NCI-H1436 treated with DMSO at 0.1 percent for 48 hours (cell line): ENCODE results near the gene CGB5.
"Not testable (repeated sequence)": the region's sequence is repeated elsewhere in the genome, so short reads cannot be mapped to it uniquely, and the experiment has no call there.

ENCODE experiments used
- DNase-seq: peaks from one replicate; lab custom pipeline; 2025; lab: John Stamatoyannopoulos, UW

CGB5 gene

DNA sequence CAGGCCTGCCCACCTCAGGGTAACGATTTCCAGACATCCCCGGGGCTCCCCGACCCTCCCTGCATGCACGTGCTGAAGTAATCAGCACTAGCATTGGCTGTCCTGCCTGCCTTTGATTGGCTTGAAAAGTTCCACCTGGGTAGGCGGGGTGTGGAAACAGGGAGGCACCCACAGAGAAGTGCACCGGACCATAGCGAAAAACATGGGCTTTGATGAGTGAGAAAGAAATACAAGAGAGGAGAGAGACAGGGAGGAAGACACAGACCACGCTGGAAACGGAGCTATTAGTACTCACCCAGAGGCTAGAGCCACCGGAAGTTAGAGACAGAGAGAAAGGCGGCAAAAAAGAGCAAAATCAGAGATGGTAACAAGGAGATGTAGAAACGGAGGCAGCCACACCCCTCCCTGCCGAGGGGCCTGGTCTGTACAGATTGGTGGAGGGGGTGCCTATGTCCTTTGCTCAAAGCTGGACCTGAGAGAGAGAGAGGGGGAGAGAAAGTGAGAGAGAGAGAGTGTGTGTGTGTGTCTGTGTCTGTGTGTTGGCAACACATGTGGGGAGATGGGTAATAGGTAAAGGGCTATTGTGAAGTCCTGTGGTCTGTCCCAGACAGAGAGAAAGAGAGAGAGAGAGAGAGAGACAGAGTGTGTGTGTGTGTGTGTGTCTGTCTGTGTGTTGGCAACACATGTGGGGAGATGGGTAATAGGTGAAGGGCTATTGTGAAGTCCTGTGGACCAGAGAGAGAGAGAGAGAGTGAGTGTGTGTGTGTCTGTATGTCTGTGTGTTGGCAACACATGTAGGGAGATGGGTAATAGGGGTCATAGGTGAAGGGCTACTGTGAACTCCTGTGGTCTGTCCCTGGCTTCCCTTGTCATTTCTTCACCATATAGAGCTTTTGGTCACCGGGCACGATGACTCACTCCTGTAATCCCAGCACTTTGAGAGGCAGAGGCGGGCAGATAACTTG is 22.4 kb upstream of the CGB5 start:
- DNase-seq: no peak

GRCh38 chr19:49022116-49022515 is 21.5 kb upstream of the CGB5 start:
- no peak for DNase-seq

GRCh38 chr19:49024233-49024632 is 19.4 kb upstream of the CGB5 start, which contains the start of gene CGB3:
TSS of gene CGB3 (minus strand) at chr19:49024333. CDS start at chr19:49023971, 362 bp downstream.
- not testable (repeated sequence) for DNase-seq

DNA sequence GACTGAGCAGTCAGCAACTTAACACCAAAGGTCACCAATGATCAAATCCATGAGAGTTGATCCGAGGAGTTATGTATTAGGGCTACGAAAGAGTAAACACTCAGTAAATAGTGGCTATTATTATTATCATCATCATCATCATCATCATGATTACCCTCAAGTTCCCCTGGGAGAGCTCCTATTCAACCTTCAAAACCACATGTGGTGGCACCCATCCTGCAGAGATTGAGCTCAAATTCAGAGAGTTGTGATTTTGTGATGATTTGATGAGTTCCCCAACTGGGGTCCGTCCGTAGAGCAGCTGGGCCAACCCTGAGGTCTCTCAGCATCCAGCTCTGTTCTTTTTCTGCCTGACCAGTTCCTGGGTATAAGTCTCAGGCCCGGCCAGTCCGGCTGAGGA is 18.6 kb upstream of the CGB5 start:
- not testable (repeated sequence) for DNase-seq

DNA sequence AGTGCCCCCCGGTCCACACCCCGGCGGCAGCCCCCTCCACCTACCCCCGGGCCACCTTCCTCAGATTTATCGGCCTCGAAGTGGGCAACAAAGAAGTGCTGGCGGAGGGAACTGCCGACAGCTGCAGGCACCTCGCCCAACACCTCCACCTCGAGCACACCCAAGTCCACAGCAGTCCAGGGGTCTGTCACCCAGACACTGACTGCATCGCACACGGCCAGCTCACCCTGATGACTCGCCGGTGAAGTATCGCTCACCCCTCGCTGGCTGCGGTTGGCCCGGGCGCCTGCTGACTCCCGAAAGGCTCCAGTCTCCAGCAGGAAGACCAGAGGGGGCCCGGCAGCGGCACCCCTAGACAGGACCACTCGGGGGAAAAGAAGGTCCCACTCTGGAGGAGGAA is 18.0 kb upstream of the CGB5 start:
- not testable (repeated sequence) for DNase-seq

GRCh38 chr19:49028686-49029085 is 15.0 kb upstream of the CGB5 start:
- DNase-seq: not testable (repeated sequence)

GRCh38 chr19:49029749-49030148 is 13.9 kb upstream of the CGB5 start:
- not testable (repeated sequence) for DNase-seq

- not testable (repeated sequence) for DNase-seq
Measured at GRCh38 chr19:49030323-49030722, 13.3 kb upstream of the CGB5 start.

GRCh38 chr19:49031642-49032301 is 11.9 kb upstream of the CGB5 start, which contains the start of gene CGB2:
TSS of gene CGB2 (plus strand) at chr19:49031890. CDS start at chr19:49032096, 206 bp downstream.
- DNase-seq: not testable (repeated sequence)

- not testable (repeated sequence) for DNase-seq
Measured at GRCh38 chr19:49036815-49037214, 6.8 kb upstream of the CGB5 start, which contains the start of gene CGB1. TSS of gene CGB1 (minus strand) at chr19:49036895. CDS start at chr19:49036711, 184 bp downstream.

DNA sequence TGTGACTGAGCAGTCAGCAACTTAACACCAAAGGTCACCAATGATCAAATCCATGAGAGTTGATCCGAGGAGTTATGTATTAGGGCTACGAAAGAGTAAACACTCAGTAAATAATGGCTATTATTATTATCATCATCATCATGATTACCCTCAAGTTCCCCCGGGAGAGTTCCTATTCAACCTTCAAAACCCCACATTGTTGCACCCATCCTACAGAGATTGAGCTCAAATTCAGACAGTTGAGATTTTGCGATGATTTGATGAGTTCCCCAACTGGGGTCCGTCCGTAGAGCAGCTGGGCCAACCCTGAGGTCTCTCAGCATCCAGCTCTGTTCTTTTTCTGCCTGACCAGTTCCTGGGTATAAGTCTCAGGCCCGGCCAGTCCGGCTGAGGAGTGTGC is 5.5 kb upstream of the CGB5 start:
- DNase-seq: not testable (repeated sequence)

GRCh38 chr19:49038557-49039276 is 4.9 kb upstream of the CGB5 start:
- DNase-seq: not testable (repeated sequence)

DNA sequence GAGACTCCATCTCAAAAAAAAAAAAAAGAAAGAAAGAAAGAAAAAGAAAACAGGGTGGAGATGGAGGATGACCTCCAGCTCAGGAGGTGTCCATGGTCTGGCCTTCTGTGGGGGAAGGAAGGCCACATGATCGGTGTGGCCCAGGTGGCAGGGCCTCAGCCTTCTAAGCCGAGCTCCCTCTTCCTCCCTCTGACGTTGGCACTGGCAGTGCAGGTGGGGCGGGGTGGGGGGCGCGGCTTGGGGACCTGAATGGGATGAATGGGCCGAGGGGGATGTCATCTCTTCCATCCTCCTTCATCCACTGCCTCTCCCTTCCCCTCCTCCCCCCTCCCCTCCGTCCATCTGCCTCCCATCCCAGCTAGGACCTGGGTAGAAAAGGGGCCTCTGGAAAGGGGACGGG is 3.9 kb upstream of the CGB5 start:
- not testable (repeated sequence) for DNase-seq

DNA sequence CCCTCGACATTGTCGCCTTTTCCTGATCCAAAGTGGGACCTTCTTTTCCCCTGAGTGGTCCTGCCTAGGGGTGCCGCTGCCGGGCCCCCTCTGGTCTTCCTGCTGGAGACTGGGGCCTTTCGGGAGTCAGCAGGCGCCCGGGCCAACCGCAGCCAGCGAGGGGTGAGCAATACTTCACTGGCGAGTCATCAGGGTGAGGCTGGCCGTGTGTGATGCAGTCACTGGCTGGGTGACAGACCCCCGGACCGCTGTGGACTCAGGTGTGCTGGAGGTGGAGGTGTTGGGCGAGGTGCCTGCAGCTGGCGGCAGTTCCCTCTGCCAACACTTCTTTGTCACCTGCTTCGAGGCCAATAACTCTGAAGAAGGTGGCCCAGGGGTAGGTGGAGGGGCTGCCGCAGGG is 1.5 kb upstream of the CGB5 start:
- no peak for DNase-seq

GRCh38 chr19:49042666-49043065 is 982 bp upstream of the CGB5 start:
- not testable (repeated sequence) for DNase-seq

DNA sequence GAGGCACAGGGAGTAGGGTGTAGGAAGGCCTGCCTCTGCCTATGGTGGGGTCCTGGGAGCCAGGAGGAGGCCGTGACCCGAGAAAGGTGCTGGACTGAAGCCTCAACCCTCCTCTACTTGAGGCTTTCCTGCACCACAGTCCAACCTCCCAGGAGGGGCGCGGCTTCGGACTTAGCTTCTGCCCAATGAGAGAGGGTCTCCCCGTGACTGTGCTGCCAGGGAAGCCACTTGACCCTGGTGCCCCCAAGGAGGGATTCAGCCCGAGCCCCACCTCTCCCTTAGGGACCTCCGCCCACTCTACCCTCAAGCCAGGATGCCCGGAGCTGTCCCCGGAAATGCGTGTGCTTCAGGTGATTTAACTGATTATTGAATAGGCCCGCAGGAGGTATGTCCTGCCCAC is 5.4 kb downstream of the CGB5 start, which contains the start of gene CGB8:
TSS of gene CGB8 (minus strand) at position 101 of the 400 bp plus-strand sequence. CDS start 372 bp downstream, outside the sequence.
- DNase-seq: not testable (repeated sequence)

DNA sequence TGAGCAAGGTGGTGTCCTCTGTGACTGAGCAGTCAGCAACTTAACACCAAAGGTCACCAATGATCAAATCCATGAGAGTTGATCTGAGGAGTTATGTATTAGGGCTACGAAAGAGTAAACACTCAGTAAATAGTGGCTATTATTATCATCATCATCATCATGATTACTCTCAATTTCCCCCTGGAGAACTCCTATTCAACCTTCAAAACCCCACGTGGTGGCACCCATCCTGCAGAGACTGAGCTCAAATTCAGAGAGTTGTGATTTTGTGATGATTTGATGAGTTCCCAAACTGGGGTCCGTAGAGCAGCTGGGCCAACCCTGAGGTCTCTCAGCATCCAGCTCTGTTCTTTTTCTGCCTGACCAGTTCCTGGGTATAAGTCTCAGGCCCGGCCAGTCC is 6.2 kb downstream of the CGB5 start:
- not testable (repeated sequence) for DNase-seq

- not testable (repeated sequence) for DNase-seq
Measured at GRCh38 chr19:49050376-49051033, 6.9 kb downstream of the CGB5 start.

DNA sequence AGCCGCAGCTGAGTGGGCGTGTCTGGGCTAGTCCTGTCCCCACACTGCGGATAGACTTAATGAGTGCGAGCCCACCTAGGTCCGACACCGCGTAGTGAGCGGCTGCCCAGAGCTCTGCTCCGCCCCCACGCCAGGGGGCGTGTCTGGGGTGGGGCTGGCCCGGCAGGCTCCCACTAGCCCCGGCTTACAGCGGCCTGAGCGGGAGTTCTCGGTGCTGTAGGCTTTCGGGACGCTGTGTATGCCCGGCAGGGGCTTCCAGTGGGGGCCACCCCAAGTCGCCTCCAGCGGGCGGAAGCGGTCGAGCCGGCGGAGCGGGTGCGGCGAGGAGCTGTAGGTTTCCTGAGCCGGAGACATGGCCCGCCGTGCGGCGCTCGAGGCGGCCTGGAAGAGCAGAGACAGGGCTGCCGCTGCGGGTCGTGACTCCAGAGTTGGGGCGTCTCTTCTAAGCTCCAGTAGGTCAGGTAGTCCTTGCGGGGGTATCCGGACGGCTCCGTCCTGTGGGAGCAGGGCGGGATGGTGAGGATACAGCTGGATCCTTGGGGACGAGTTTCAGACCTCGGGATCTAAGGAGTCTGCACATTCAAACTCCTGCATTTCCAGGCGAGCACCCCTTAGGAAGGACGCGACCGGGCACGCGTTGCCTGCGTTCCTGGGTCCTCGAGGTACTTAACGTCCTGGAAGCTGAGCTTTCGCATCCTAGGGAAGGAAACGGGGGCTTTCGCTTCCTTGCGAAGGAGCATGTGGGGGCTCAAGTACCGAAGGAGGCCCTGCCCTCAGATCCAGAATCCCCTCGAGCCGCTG is 12.7 kb downstream of the CGB5 start:
- no peak for DNase-seq

DNA sequence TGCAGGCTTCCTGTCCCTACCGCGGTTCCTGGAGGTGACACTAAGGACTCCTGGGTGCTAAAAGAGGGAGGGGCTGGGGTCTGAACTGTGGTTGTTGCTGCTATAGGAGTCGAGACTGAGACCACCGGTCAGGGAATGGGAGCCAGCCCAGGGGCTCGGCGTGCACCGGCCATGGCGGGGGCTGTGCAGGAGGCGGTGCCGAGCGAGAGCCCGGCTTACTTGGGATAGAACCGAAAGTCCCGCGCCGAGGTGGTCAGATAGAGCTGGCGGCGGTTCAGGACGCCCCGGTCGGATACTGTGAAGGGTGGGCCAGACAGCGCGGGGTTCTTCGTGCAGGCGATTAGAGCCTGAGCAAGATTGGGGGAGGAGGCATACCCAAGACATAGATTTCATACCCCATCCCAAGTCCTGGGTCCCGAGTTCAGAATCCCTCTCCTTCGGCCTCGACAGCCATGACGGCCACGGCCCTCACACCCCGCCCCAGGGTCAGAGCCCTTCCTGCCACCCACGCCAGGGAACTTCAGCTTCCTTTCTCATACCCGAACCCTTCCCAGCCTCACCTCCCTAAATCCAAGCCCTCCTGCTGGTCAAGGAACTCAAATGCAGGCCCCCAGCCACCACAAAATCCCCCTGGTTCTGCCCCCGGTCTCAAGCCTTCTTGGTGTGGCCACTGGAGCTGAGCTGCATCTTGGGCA is 13.4 kb downstream of the CGB5 start:
- DNase-seq: not testable (repeated sequence)
